ENCODE data around the gene DGCR6L.
"Not testable (repeated sequence)": the region's sequence is repeated elsewhere in the genome, so short reads cannot be mapped to it uniquely, and the experiment has no call there.

DNA sequence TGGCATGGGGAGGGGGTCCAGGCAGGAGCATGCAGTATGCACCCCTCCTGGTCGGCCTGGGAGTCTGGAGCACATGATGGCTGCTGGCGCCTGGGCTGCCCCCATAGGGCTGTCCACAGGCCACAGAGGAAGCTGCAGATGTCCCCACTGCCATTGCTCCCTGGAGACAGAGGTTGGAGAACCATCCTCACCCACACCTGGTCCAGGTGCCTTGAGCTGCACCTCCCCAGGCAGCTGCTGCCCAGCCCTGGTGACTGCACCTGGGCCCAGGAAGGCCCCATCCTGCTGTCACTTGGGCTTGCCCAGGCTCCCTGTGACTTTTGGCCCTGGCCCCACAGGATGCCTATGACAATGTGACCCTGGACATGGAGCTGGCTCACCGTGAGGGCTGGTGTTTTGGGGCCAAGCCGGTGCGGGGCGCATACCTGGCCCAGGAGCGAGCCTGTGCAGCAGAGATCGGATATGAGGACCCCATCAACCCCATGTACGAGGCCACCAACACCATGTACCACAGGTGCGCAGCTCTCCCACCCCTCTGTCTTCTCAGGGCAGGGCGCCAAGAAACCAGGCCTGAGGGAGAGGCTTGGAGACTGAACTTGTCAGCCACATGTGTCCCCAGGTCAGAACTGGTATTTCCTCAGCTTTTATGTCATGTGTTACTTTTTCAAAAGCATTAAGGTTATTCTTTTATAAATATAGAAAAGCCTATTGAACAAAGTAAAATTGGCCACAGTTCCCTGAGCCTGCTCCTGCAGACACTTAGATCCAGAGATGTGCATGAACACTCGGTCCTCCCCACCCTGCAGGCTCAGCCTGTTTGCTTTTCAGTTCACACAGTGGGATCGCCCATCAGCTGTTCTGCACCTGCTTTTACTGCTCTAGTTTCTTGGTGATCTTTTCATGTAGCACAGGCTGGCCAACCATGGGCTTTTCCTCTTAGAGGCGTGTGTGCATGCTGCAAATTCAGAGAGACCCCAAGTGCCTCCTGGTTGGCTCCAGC is 12.1 kb downstream of the DGCR6L start:
- not testable (repeated sequence) for TF ChIP-seq POLR2A, CTCF, POLR2AphosphoS5 (IDR thresholded peaks at IDR 0.05)

Data from breast epithelium (tissue), 3 donors.